ENCODE results near the gene ACOT4.
"Not testable (repeated sequence)": the region's sequence is repeated elsewhere in the genome, so short reads cannot be mapped to it uniquely, and the experiment has no call there.

ACOT4 gene, protein sequence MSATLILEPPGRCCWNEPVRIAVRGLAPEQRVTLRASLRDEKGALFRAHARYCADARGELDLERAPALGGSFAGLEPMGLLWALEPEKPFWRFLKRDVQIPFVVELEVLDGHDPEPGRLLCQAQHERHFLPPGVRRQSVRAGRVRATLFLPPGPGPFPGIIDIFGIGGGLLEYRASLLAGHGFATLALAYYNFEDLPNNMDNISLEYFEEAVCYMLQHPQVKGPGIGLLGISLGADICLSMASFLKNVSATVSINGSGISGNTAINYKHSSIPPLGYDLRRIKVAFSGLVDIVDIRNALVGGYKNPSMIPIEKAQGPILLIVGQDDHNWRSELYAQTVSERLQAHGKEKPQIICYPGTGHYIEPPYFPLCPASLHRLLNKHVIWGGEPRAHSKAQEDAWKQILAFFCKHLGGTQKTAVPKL

DNA sequence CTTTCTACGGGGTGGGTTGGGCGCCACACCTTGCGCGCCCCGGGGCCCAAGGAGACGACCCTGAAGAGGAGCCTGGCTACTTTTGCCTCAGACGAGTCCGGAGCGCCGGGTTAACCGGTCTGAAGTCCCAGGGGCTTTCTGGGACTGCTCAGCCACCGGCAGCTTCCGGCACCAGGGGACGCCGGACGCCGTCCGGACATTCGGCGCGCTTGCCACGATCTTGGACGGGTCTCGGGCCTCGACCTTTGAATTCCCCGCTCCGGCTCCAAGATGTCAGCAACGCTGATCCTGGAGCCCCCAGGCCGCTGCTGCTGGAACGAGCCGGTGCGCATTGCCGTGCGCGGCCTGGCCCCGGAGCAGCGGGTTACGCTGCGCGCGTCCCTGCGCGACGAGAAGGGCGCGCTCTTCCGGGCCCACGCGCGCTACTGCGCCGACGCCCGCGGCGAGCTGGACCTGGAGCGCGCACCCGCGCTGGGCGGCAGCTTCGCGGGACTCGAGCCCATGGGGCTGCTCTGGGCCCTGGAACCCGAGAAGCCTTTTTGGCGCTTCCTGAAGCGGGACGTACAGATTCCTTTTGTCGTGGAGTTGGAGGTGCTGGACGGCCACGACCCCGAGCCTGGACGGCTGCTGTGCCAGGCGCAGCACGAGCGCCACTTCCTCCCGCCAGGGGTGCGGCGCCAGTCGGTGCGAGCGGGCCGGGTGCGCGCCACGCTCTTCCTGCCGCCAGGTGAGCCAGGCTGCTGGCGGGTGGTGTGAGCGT, at the start of gene ACOT4:
Gene ACOT4, plus strand, starts transcription at position 184 of the 760 bp plus-strand sequence. Its CDS starts 87 bp downstream, at position 271.
- DNase-seq (ENCODE audit: low read depth) = no peak

DNA sequence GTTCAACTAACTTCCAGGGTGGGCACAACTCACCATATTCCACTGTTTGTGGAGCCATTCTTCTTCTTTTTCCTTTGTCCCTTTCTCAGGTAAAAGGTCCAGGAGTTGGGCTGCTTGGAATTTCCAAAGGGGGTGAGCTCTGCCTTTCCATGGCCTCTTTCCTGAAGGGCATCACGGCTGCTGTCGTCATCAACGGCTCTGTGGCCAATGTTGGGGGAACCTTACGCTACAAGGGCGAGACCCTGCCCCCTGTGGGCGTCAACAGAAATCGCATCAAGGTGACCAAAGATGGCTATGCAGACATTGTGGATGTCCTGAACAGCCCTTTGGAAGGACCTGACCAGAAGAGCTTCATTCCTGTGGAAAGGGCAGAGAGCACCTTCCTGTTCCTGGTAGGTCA, 48.7 kb upstream of the ACOT4 start:
- DNase-seq (ENCODE audit: low read depth) = not testable (repeated sequence)

DNA sequence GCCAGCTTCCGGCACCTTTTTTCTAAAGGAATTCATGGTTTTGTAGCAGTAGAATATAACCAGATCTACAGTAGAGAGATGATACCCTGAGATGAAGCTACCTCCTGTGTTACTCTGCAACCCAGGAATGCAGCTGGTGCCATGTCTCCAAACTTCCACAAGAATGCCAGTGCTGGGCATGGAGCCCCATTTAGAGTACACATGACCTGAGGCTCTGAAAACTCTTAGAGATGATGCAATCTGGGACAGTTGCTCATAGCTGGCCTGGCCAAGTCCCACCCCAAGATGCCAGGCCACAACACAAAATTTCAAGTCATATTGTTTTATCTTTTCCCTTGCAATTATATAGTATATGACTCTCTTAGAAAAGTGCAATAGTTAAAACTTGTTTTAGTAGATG, 46.3 kb upstream of the ACOT4 start:
- DNase-seq (ENCODE audit: low read depth) = not testable (repeated sequence)

DNA sequence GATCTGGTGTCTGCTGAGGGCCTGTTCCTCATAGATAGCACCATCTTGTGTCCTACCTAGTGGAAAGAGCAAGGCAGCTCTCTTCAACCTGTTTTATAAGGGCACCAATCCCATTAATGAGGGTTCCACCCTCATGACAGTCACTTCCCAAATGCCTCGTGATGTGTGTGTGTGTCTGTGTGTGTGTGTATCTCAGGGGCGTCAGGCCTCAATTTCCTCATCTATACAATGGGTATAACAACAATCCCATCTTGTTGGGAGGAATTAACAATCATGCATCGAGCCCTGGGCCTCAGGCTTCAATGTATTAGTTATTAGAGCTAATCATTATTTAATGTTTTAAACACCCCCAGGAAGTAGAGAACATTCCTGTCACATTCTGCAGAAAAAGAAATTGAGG, 42.6 kb upstream of the ACOT4 start:
- DNase-seq (ENCODE audit: low read depth) = not testable (repeated sequence)

DNA sequence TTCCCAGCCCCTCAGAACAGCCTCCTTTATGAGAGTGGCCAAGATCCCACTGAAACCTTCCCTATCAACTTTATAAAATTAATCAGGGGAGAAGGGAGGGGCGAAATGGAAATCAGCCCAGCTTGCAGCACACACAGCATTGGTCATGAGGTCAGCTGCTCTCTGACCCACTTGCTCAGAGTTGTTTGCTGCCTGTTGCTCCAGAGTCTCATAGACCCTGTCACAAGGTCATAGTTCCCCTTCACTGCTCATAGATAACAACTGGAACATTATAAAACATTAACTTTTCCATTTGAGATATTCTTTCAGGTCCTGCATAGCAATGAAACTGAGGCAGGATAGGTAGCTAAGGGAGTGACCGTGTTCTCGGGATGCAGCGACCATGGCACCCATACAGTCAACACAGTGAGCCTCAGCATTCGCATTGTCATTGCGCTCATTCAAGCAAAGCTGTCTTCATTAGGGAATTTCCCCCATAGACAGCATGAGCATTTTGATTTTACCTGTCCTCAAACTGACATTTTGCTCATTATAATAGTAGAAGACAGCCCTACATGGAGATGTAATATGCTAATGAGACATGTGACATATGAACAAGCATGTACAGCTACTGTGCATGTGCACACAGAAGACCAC, 41.7 kb upstream of the ACOT4 start:
- not testable (repeated sequence) for DNase-seq (ENCODE audit: low read depth)

DNA sequence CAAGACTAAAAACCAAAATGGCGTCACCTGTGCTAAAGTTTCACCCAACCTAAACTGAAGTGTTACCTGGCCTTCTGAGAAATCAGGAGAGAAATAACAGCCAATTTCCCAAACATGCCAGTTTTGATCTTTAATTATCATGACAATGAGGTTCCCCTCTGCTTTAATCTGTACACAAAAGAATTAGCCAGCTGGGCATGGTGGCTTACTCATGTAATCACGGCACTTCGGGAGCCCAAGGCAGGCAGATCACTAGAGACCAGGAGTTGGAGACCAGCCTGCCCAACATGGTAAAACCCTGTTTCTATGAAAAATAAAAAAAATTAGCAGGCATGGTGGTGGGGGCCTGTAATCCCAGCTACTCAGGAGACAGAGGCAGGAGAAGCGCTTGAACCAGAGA, 37.8 kb upstream of the ACOT4 start:
- no peak for DNase-seq (ENCODE audit: low read depth)

DNA sequence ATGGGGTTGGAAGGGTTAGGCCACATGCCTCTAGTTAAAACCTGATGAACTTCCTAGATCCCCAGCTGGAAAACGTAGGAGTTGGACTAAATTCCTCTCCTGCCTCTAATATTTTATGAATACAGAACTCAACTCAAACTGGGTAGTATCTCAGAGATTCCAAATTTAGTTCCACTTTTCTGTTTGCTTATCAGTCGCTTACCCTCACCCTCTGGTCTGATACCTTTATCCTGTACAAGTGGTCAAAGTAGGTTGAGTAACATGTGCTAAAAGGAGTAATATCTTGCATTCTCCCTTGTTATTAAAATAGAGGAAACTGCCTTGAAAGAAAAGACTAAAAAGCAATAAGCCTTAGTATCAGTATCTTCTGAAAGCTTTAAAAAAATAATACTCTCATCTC, 34.5 kb upstream of the ACOT4 start:
- DNase-seq (ENCODE audit: low read depth) = not testable (repeated sequence)

DNA sequence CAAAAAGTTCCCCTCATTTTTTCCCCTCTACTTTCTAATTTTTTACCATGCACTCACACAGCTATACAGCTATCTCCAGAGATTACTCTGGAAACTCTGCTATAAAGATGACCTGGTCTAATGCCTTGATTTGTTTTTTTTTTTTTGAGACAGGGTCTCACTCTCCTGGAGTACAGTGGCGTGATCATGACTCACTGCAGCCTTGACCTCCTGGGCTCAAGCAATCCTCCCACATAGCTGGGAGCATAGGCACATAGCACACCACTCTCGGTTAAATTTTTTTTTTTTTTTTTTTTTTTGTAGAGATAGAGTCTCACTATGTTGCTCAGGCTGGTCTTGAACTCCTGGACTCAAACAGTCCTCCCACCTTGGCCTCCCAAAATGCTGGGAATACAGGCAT, 33.4 kb upstream of the ACOT4 start:
- not testable (repeated sequence) for DNase-seq (ENCODE audit: low read depth)

DNA sequence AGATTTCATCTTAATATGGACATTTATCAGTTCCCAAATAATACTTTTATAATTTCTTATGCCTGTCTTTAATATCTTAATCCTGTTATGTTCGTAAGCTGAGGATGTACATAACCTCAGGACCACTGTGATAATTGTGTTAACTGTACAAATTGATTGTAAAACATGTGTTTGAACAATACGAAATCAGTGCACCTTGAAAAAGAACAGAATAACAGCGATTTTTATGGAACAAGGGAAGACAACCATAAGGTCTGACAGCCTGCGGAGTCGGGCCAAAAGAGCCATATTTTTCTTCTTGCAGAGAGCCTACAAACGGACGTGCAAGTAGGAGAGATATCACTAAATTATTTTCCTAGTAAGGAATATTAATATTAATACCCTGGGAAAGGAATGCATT, 29.4 kb upstream of the ACOT4 start:
- DNase-seq (ENCODE audit: low read depth) = not testable (repeated sequence)

DNA sequence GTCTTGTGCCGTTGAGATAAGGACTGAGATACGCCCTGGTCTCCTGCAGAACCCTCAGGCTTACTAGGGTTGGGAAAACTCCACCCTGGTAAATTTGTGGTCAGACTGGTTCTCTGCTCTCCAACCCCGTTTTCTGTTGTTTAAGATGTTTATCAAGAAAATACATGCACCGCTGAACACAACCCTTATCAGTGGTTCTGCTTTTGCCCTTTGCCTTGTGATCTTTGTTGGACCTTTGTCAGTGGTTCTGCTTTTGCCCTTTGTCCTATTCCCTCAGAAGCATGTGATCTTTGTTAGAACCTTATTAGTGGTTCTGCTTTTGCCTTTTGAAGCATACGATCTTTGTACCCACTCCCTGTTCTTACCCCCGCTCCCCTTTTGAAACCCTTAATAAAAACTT, 29.0 kb upstream of the ACOT4 start:
- DNase-seq (ENCODE audit: low read depth) = not testable (repeated sequence)

DNA sequence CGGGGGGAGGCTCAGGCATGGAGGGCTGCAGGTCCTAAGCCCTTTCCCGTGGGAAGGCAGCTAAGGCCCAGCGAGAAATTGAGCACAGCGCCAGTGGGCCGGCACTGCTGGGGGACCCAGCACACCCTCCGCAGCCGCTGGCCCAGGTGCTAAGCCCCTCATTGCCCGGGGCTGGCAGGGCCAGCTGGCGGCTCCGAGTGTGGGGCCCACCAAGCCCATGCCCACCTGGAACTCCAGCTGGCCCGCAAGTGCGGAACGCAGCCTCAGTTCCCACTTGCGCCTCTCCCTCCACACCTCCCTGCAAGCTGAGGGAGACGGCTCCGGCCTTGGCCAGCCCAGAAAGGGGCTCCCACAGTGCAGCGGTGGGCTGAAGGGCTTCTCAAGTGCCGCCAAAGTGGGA, 25.2 kb upstream of the ACOT4 start:
- DNase-seq (ENCODE audit: low read depth) = not testable (repeated sequence)

DNA sequence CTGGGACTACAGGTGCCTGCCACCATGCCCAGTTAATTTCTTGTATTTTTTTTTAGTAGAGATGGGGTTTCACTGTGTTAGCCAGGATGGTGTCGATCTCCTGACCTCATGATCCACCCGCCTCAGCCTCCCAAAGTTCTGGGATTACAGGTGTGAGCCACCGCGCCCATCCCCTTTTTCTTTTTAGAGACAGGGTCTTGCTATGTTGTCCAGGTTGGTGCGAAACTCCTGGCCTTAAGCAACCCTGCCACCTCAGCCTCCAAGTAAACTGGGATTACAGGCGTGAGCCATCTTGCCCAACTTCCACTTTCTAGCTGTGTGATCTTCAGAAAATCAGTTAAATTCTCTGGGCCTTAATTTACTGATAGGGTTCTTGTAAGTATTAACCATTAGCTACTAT, 24.7 kb upstream of the ACOT4 start:
- DNase-seq (ENCODE audit: low read depth) = not testable (repeated sequence)

DNA sequence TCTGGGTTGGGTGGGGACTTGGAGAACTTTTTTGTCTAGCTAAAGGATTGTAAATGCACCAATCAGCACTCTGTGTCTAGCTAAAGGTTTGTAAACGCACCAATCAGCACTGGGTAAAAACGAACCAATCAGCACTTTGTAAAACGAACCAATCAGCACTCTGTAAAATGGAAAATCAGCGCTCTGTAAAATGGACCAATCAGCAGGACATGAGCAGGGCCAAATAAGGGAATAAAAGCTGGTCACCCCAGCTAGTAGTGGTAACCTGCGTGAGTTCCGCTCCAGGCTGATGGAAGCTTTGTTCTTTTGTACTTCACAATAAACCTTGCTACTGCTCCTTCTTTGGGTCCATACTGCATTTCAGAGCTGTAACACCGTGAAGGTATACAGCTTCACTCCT, 24.3 kb upstream of the ACOT4 start:
- DNase-seq (ENCODE audit: low read depth) = no peak

DNA sequence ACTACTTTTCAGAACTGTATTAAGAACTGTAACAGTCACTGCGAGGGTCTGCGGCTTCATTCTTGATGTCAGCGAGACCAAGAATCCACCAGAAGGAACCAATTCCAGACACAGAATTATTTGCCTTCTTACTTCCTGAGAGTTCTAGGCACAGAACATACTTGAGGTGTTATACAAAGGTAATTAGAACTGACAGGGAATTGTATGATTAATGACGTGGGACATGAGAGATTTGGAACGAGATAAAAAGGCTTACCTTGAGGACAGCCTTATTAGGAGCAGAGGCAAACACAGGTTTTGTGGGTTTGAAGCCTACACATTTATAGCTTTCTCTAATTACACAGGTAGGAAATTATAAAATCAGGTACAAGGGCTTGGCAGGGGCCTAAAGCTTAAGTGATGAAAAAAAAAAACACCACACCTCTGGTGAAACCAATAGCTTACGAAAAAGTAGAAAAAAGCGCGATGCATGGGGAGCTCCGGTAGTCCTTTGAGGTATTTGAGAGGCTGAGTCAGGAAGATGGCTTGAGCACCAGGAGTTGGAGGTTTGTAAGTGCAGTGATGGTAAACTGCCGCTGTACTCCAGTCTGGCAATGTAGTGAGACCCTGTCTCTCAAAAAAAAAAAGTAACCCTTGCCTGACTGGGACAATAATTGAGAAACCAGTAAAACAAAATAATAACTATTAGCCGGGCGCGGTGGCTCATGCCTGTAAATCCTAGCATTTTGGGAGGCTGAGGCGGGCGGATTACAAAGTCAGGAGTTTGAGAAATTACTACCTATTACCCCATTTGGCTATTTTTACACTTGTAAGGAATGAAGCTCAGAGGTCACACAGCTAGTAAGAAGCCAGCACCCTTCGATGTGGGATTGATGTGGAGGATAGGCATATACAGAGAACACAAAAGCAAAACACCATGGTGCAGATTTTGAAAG, 23.5 kb upstream of the ACOT4 start:
- DNase-seq (ENCODE audit: low read depth) = no peak

DNA sequence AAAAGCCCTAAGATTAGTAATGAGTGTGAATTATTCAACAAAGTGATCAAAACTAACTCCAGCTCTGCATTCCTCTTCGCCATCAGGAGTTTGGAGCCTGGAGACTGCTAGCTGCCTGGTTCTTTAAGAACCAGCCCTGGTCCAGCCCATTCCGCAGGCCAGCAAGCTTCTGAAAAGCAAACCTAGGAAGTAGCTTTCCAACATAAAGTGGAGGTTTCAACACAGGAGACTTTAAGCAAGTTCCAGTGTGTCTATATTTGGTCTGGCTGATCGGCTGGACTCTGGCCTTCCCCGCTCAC, 22.8 kb upstream of the ACOT4 start:
- DNase-seq (ENCODE audit: low read depth) = not testable (repeated sequence)

DNA sequence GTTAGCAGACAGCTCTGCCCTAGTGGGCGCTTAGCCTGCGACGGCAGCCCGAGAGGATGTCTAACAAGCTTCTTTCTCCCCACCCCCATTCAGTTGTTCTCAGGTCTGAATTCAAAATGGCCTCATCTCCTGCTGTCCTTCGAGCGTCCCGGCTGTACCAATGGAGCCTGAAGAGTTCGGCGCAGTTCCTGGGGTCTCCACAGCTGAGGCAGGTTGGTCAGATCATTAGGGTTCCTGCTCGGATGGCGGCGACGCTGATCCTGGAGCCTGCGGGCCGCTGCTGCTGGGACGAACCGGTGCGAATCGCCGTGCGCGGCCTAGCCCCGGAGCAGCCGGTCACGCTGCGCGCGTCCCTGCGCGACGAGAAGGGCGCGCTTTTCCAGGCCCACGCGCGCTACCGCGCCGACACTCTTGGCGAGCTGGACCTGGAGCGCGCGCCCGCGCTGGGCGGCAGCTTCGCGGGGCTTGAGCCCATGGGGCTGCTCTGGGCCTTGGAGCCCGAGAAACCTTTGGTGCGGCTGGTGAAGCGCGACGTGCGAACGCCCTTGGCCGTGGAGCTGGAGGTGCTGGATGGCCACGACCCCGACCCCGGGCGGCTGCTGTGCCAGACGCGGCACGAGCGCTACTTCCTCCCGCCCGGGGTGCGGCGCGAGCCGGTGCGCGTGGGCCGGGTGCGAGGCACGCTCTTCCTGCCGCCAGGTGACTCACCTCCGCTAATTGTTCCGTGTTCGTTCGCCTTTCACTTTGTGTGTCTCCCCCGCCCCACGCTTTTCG, 22.3 kb upstream of the ACOT4 start, which contains the start of gene ACOT2:
Gene ACOT2, plus strand, starts transcription at position 29 of the 774 bp plus-strand sequence. Its CDS starts 28 bp downstream, at position 57.
- peak; percentile 84 for DNase-seq (ENCODE audit: low read depth)

DNA sequence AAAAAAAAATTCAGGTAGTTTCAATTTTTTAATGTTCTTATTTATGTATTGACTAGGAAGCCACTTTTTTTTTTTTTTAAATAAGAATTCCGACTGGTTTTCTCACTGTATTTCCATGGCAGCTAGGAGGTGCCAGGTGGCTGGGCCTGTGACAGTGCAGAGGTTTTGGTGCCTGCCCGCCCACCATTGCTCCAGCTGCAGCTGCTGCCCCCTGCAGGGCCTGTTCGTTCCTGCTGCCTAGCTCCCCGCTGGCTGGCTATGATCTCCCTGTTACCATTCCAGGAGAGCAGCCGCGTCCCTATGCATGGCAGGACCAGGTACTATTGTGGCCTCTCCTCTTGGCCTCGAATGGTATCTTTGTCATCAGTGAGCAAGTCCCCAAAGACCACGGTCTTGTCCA, 20.8 kb upstream of the ACOT4 start:
- DNase-seq (ENCODE audit: low read depth) = not testable (repeated sequence)

DNA sequence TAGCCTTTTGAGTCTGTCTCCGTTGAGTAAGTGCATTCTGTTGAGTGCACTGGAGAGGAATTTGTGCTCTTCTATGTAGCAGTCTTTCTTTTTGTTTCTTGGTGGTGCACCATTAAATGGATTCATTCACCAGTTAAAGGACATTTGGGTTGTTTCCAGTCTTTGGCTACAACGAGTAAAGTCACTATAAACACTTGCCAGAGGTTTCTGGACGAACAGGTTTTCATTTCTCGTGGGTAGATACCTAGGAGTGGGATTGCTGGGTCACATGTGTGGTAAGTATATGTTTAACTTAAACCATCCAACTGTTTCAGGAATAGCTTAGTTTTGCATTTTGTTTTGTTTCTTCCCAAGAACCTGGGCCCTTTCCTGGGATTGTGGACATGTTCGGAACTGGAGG, 18.6 kb upstream of the ACOT4 start:
- DNase-seq (ENCODE audit: low read depth) = not testable (repeated sequence)

DNA sequence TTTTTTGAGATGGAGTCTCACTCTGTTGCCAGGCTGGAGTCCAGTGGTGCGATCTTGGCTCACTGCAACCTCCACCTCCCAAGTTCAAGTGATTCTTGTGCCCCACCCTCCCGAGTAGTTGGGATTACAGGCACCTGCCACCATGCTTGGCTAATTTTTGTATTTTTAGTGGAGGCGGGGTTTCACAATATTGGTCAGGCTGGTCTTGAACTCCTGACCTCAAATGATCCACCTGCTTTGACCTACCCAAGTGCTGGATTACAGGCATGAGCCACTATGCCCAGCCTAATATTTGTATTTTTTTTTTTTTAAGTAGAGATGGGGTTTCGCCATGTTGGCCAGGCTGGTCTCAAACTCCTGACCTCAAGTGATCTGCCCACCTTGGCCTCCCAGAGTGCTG, 17.9 kb upstream of the ACOT4 start:
- not testable (repeated sequence) for DNase-seq (ENCODE audit: low read depth)

DNA sequence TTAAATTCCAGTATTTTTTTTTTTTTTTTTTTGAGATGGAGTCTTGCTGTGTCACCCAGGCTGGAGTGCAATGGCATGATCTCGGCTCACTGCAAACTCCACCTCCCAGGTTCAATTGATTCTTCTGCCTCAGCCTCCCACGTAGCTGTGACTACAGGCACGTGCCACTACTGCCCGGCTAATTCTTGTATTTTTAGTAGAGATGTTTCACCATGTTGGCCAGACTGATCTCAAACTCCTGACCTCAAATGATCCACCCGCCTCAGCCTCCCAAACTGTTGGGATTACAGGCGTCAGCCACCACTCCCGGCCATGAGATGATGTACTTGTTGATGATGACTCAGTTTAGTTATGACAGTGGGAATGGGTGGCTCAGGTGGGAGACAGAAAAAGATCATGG, 17.4 kb upstream of the ACOT4 start:
- not testable (repeated sequence) for DNase-seq (ENCODE audit: low read depth)

DNA sequence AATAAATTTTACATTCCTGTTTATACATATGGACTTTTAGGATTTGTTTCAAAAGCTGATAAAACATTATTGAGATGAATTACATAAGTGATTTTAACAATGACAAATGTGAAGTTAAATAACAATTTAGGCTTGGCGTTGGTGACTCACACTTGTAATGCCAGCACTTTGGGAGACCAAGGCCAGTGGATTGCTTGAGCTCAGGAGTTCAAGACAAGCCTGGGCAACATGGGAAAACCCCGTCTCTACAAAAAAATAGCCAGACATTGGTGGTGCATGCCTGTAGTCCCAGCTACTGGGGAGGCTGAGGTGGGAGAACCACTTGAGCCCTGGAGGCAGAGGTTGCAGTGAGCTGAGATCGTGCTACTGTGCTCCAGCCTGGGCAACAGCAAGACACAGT, 15.3 kb upstream of the ACOT4 start:
- DNase-seq (ENCODE audit: low read depth) = no peak

All from GM04504 (cell line).